HG03571 (cell line): ENCODE data around the gene FXYD7.
"Not testable (repeated sequence)": the region's sequence is repeated elsewhere in the genome, so short reads cannot be mapped to it uniquely, and the experiment has no call there.

Source experiments
- ATAC-seq: cut with Tn5 transposase; IDR thresholded peaks from one replicate; pipeline ENCODE4 v1.9.1; 2021; ENCODE audit not compliant: unreplicated experiment

FXYD7 gene

DNA sequence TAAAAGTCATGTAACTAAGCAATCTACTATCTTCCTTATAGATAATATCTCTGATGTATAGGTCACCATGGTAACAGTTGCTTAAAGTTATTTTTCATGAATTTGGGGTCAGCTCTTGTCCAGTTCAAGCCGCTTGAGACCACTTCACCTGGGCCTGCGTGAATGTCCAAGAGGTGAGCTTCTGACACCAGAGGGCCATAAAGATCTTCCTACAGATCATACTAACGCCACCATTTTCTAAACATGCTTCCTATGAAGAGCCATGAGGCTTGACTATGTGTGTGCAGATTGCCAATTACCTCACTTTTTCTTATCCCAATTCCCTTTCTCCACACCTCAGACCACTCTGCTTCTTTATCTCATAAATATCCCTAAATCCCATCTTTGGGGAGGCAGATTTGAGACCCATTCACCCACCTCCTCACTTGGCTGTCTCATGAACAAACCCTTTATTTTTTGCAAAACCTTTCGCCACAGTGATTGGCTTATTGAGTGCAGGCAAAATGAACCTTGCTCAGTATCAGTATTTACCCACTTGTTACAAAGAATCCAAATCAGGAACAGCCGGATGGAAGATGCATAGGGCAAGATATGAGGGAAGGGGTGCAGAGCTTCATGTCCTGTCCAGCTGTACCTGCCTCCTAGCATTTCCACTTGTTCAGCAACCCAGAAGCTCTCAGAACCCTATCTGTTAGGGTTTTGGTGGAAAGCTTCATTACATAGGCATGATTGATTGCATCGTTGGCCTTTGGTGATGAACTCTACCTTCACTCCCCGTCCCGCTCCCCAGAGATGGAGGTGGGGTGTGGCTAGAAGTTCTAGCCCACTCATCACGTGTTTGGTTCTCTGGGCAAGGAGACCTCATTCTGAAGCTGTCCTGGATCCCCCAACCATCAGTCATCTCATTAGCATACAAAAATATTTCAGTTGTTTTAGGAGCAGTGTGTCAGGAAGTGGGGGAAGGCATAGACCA, 51.2 kb downstream of the FXYD7 start:
- ATAC-seq = no peak

DNA sequence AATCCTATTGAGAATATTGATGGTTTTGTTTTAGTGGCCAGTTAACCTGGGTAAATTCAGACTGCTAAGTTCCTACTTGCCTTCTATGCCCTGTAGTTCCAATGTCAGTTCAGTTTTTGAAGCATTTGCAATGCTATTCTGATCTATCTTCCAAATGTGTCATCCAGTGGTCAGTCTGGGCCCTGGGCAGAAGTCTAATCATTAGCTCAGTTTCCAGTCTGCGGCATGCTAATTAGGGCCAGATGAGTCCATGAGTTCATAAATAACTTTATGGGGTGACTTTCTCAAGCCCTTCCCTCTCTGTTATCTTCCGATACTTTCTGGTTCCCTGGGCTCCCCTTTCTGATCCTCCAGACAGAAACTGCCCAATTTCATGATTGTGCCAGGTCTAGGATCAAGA, 52.8 kb downstream of the FXYD7 start:
- no peak for ATAC-seq

DNA sequence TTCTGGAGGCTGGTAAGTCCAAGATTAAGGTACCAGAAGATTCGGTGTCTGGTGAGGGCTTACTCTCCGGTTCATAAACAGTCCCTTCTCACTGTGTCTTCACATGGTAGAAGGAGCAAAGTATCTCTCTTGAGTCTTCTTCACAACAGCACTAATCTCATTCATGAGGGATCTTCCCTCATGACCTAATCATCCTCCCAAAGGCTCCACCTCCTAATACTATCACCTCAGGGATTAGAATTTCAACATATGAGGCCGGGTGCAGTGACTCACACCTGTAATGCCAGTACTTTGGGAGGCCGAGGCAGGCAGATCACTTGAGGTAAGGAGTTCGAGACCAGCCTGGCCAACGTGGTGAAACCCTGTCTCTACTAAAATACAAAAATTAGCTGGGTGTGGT, 53.8 kb downstream of the FXYD7 start:
- ATAC-seq = not testable (repeated sequence)

DNA sequence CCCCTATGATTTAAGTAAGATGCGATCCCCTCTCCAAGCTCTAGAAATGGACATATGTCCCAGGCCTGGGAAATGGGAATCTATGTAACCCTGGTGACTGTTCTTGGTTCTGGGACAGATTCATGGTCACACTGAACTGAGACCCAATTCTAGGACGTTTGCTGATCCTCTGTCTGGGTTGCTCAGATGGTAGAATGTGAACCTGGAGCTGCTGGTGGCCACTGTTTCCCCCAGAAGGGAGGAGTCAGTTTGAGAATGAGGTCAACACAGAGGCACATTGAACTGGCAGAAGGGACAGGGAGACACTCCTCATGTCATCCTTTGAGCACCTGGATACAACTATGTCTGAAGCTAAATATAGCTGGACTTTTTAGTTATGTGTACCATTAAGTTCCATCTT, 56.4 kb downstream of the FXYD7 start:
- no peak for ATAC-seq

DNA sequence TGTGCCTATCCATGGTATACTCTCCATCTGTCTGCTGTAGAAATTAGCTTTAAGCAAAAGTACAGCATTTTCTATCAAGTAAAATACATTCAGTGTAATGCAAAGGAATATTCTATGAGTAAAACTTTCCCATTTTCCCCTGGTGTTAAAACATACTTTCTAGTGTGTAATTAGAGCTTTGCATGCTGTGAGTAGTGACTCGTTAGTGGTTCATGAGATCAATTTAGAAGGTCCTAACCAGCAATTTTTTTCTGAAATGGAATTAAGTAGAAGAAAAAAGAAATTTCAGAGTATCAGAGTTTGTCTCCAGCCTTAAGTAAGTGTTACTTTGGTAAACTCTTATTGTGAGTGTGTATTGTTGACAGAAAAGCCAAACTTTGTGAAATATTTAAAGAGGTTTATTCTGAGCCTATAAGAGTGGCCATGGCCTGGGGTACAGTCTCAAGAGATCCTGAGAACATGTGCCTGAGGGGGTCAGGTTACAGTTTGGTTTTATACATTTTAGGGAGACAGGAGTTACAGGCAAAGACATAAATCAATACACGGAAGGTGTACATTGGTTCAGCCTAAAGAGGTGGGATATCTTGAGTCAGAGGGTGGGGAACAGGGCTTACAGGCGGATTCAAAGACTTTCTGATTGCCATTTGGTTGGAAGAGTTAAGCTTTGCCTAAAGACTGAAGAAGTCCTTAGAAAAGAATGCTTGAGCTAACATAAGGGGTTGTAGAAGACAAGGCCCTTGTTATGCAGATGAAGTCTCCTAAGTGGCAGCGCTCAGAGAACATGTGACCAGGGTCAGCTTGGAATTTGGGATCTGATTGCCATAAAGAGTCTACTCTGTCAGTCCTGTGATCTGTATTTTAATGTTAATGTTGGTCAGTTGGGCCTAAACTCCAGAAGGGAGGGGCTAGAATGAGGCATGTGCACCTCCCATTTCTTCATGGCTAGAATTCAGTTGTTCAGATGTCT, 60.0 kb downstream of the FXYD7 start:
- no peak for ATAC-seq
